Measurements from ENCODE around the gene ZNRF3.
"Not testable (repeated sequence)": the region's sequence is repeated elsewhere in the genome, so short reads cannot be mapped to it uniquely, and the experiment has no call there.

ZNRF3 gene

DNA sequence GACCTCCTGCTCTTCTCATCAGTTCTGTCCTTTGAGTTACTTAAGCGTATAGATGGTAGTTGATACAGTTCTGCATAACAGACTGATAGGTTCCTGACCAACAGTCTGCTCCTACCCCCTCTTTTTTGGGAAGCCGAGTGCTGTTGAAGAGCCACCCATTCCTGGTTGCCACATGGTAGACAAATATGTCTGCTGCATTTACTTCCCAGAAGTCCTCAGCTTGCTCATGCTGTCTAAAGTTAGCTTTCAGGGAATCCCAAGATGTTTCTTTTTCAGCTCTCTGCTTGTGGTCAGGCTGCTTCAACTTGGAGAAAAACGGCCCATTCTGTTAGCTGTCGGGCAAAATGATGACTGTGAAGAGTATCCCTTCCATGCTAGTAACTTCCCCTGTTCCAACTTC lies 129.6 kb downstream of the ZNRF3 start:
- no peak for DNase-seq

DNA sequence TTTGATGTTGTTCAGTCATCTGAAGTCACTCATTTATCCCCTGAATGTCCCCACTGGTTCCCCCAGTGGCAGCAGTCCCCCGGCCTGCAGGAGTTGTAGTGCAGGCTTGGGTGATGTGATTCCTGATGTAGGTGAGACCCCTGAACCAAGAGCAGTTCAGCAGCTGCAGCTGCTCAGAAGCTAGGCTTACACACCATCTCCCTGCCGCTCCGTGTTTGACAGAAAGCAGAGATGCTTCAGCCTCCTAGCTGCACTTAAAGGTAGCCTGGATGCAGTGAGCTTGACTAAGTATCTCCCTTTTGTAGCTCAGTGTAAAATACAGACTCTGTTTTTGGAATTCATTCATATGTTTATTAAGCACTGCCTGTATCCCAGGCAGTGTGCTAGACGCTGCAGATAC lies 130.9 kb downstream of the ZNRF3 start:
- no peak for DNase-seq

DNA sequence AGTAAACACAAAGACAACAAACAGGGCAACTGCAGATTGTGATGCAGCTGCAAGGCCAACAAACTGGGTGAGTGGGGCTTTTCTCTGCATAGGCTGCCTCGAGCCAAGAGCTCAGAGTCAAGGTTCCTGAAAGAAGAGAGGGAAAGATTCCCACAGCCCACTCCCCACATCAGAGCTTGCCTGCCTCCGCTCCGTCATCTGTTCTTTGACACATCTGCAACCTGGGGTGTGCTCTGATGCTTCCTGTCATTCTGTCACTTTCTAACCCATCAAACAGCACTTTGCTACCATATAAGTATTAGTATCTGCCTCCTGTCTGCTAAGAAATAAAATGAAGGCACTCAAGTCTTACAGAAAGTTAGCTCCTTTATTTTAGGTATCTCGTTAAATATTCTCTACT lies 131.4 kb downstream of the ZNRF3 start:
- DNase-seq: no peak

DNA sequence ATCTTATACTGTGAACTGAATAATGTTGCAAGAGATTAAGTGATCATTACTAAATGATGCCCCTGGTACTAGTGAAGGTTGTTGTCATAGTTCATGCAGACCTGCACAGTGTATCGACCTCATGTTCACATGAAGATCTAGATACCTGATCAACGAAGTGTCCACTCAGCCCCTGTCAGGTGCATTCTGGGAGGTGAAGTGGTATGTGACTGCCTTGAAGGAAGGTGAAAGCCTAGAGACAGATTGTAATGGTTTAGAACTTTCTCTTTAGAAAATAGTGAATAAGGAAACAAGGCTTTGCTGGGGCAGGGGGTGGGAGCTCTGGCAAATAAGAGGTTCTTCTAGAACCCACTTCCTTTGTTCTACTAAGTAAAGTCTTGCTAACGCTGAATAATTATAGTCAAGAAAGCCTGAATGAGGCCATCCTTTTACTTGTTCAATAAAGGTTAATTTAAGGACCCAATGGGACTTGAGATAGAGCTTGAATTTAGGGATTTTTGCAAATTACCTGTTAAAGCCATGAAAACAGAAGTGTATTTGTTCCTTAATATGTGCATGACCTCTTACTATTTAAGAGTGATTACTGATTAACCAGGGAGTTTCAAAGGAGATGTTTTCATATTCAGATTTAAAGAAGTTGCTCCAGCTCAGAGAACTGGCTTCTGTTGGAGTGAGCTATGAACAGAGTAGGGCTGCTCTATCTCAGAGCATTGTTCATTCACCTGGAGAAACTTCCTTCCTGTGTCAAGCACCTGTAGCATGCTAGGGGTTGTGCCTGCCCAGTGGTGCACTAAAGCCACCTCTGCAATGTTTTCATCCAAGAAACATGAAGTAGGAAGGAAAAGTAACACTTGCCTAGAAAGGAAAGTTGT lies 132.9 kb downstream of the ZNRF3 start:
- no peak for DNase-seq

DNA sequence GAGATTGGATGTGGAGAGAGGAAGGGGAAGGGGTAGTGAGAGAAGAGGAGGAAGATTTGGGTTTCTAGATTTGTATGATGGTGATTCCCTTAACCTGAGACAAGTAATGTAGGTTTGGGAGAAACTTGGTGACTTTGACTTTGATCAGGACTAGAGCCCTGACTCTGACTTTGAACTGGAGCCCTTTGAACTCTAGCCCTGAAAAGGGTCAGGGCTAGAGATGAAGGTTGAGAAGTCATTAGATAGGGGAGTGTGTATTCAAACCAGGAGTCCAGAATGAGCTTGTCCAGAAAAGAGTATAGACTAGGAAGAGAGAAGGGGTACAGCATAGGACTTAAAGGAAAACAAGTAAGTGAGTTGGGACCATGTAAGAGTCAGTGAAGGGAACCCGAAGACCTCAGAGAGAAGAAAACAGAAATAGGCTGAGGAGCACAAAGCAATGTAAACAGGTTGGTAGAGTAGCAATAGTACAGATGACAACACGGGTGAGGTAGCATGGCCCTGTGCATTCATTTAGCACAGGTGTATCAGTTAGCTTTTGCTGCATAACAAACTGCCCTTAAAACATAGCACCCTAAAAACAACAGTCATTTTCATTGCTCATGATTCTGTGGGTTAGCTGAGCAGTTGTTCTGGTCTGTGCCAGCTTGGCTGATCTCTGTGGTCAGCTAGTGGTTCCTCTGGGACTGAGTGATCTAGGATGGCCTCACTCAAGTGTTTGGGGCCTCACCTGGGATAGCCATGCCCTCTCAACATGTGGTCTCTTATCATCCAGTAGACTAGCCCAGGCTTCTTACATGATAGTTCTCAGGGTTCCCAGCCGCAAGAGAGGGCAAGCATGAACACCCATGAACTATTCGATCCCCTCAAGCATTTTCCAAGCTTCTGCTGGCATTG lies 135.2 kb downstream of the ZNRF3 start:
- DNase-seq: no peak

DNA sequence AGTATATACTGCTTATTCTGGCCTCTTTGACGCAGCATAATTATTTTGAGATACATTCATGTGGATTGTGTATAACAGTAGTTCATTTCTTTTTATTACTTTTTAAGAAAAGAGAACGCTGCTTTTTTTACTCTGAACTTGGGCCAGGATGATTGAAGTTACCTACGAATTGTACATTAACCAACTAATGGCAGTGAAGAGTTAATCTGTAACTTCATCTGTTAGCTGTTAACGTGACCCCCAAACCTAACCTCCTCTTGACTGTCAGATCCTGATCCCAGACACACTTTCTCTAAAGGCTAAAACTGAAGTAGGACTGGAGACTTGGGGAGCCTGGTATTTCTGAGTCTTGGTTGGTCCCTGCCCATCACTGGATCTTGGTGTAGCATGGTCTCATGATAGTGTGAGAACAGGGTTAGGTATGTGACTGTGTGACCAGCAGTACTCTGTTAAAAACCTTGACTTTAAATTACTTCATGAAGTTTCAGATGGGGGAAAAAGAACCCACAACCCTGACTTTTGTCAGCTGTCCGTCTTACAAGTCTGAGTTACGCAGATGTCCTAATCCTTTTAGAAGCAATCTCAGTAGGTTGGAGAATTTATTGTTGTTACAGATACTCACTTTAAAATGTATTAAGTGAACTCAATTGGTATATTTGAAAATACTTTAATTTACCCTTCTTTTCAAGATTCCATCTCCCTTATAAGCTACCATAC lies 138.9 kb downstream of the ZNRF3 start:
- no peak for DNase-seq

DNA sequence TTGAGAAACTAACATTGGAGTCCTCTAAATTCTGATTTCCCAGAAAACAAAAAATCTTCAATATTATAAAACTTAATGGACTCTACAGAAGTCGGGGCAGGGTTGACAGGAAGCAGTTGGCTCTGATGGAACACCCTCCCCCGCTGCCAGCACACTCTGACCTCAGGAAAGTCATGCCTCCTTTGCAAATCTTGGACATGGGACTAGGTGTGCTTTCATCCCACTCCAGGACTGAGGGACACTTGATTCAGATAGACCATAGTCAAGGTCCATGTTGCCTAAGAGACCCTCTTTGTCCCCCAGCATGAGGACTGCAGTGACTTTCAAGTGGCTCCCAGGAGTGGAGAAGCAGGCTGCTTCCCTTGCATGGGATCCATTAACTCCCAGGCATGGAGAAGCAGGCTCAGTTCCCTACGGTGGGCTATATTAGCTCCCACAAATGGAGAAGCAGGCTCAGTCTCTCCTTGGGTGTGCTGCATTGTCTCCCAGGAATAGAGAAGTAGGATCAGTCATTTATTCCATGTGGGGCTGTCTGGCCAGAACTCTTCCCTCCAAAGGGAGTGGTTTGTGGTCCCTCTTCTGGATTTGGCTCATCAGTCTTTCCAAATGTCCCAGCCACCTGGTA lies 139.9 kb downstream of the ZNRF3 start:
- no peak for DNase-seq

DNA sequence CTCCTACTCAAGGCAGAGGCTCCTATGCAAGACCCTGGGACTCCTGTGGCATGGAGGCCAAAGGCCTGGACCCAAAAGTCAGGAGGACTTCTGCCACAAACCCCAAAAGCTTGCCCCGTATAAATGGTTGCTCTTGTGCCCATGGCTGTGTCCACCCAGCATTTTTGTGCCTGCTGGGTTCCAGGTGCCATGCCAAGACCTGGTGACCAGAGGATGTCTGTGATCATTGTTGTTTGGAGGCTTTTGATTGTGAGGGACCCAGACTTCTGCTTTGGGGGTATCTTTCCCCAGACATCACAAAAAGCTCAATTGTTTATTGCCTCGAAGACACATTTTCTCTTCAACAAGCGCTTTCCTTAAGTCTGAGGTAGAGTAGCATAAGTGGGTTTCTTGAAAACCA lies 143.2 kb downstream of the ZNRF3 start:
- no peak for DNase-seq

DNA sequence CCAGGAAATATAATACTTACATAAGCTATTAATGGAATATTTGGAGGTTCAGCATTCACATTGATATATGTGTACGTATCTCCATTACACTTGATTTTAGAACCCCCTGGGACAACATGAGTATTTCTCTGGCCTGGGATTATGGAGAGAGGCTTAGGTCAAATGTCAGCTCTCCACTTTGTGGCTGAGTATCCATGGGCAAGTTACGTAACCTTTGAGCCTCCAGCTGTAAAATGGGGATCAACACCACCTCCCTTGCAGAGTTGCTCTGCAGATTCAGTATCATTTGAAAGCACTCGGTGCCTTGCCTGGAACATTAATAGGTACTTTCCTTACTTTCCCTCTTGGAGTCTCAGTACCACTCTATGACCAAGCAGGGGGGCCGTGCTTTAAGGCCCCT lies 145.1 kb downstream of the ZNRF3 start:
- no peak for DNase-seq

DNA sequence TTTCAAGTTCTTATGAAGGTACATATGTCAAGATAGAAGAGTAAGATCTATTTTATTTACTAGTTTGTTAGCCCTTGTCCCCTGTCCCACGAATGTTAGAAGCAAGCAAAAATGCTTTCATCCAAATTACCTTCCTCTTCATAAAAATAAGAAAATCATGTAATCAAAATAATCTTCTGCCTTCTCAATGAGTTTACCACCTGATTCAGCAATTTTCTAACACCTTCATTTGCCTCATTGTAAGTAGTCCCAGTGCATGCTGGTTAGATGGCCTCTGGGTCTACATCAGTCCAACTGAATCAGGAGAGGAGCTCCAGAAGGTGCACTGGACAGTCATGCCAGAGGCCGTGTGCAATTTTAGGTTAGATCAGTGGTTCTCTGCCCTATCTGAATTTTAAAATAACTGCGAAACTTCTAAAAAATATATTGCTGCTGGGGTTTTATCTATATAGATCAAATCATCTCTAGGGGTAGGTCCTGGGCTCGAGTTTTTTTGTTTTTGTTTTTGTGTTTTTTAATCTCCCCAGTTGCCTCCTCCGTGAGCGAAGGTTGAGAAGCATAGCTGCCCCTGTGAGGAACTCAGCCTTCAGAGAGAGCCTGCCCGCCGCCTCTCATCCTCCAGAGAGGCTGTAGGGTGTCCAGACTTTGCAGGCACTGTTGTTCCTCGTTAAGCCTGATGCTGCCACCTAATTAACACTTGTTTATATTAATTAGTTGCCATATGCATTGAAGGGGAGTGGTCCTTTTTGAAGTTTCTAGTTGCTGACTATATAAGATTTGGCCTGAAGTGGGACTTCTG lies 146.0 kb downstream of the ZNRF3 start:
- no peak for DNase-seq

DNA sequence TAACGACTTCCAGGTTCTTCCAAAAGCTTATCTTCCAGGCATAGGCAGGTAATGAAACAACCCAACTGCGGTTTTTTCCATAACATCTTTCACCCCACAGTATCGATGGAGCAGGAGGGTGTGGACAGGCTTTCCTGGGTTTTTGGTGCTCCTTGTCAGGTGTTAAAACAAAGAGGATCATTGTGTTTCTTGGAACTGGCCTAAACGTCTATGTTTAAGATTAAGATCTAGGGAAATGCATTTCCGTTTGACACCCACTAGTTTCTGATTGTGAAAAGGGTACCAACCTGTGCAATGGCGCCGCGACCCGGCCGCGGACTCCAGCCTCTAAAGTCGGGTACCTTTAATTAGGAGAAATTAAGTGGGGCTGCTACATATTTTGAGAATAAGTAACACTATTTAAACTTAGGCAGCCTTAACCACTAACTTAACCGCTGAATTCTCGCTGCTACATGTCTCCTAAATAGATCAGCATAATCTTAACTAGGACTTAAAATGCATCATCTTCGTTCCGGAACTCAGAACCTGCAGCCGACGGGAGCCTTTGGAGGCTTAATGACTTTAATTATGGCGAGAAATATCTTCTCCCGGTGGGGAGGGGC lies 146.7 kb downstream of the ZNRF3 start:
- DNase-seq: no peak

DNA sequence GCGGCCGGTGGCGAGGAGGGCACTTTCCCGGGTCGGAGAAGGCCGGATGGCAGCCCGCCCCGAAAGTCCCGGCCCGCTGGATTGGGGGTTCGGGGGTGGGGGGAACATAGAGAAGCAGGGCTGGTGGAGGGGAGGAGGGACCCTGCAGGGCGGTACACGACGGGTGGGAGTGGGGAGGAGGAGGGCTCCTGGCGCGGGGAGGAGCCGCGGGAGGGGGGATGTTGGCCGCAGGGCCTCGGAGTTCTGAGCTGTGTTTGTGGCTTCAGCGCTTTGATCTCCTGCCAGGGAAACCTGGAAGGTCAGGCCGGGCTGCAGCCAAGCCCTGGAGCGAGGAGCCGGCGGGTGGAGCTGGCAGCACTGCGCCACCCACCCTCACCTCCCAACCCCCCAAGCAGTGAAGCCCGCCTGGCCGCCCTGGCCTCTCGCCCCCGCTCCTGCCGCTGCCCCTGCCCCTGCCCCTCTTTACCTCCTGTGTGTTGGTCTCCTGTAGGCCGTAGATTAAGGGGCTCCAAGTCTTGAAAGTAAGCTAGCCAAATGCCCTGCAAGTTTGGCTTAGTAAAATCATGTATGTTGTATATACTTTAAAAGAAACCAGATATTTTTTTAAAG lies 147.3 kb downstream of the ZNRF3 start:
- no peak for DNase-seq

DNA sequence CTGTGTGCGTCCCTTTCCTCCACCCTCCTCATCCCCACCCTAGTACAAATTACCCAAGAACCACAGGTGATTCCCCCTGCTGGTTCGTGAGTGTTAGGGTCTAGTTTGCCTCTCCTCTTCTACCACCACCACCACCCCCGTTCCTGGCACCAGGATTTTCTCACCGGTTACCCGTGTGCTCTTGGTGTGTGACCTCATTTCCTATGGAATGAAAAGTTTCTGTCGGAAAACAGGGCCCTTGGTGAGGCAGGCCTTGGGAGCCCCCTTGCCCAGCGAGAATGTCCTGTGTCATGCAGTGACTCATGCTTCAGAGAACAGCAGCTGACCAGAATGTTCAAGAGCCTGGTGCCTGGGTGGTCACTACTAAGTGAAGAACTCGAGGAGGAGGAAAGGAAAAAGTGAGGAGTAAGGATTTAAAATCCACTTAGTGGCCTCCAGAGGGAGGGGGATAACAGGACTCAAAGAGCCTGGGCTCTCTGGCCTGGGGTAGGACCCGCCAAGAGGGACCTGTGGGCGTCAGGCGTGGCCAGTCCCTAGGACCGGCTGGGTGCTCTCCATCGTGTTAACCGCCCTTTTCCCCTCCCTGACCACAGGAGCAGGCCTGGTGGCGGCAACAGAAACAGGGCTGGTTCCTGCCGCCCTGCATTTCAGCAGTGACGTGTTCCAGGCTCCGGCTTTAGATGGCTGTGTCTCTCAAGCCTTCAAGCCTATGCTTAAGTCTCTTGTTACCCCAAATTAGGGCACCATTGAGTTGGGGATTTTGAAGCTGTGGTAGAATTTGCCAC lies 148.0 kb downstream of the ZNRF3 start:
- peak in 1 of 2 donors; percentile 17 for DNase-seq

DNA sequence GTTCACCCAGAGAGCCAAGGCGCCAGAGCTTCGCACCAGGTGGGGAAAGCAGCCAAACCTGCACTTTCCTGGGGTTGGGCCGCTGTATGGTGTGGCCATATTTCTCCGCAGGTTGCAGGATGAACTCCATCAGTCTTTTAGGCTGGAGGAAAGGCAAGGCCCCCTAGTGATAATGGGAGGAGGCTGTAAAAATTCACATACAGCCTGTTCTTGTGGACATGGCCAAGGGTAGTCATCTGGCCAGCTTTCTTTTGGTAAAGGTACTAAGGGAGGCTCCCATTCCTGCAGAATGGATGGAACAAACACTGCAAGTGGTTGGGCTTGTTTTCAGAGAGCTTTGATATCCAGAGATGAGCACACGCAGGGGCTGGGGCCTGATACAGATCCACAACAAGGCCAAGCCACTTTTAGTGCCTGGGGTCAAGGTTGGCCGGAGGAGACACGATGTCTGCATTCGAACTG lies 148.7 kb downstream of the ZNRF3 start:
- no peak for DNase-seq

DNA sequence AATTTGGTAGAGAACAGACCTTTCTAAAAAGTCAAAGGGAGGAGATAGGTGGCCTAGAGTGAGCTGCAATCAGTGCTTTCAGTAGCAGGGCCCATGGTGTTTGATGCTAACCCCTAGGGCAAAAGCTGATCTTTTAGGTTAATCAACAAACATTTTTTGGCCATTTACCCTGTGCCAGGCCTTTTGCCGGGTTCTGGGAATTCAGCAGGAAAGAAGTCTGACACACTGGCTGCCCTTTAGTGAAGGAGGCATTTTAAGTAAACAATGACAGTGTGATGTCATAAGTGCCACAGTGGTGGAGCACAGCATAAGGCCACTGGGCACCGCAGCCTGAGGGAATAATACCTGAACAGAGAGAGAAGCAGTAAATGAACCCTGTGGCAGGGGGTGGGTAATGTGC lies 149.2 kb downstream of the ZNRF3 start:
- no peak for DNase-seq

DNA sequence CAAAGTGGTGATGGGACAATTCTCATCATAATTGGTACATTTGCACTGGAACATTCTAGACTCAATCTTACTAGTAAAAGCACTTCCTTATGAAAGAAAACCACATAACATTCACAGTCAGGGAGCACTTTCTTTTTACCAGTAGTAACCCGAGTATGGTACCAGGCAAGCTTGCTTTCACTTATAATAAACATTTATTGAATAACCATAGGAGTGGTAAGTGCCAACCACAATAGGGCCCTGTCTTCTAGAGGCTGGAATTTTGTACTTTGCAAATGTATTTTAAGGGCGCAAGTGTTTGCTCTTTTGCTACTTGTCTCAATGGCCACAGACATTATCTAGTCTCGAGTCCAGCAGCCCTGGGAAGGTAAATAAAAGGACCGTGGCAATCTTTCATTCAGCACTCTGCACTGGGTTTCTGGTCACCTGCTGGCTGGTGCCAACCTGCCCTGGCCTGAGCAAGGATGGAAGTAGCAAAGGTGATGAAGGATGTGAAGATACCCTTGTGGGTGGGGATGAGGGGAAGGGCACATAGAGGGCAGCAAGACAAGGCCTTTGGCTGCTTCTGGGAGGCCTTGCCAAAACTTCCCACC lies 154.1 kb downstream of the ZNRF3 start:
- no peak for DNase-seq

DNA sequence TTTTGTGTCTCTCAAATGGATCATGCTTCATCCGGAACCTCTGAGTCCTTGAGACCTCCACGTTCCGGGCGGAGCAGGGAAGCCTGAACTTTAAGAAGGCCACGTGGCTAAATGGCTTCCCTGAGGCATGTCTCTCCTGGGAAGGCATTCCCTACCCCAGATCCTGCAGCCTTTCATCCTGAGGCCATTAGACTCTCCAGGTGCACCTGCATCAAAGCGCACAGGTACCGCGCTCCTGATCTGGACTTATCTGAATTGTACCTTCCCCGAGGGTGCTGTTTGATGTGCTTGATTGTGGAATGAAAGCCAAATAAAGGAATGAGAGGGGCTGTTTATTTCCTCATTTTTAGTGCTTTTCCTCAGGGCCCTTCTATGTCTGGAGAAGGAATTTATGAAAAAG lies 155.8 kb downstream of the ZNRF3 start:
- no peak for DNase-seq

DNA sequence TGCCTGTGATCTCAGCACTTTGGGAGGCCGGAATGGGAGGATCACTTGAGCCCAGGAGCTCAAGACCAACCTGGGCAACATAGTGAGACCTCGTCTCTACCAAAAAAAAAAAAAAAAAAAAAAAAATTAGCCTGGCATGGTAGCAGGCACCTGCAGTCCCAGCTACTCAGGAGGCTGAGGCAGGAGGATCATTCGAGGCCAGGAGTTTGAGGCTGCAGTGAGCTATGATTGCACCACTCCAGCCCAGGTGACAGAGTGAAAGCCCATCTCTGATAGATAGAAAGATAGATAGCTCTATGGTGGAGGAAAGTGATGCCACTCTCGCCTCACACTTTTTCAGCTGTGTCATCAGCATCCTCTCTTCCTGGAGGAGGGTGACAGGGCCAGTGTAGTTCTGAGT lies 156.3 kb downstream of the ZNRF3 start:
- not testable (repeated sequence) for DNase-seq

Measured in inflammatory macrophage (primary cell).